SJSA1 (cell line): ENCODE data around the gene EVX2. TPM values are rescaled to one million over a fixed set of nuclear protein-coding genes. Genes with fewer than 3 reads are reported as not detected.
A peak's percentile ranks its signal among the peaks of the same experiment; 100 is the strongest.

ENCODE experiments used
- DNase-seq, 2 experiments: peaks; one replicate each; pipeline ENCODE4 v3.0.0-alpha.2; 2015 to 2020; ENCODE audit warnings: low spot score in 2 of 2, low read depth in 1 of 2
- H3K27ac ChIP-seq: fragments of 250-450 bp; sonication (Bioruptor Pico); 2 replicates; pipeline ENCODE4 v1.5.1; 2020; ENCODE audit warnings: mild to moderate bottlenecking, moderate library complexity
- H3K27me3 ChIP-seq: fragments of 250-450 bp; sonication (Bioruptor Pico); replicated peaks from 2 replicates; pipeline ENCODE4 v1.5.1; 2020; ENCODE audit warnings: mild to moderate bottlenecking, moderate library complexity
- H3K36me3 ChIP-seq: fragments of 250-450 bp; sonication (Bioruptor Pico); 2 replicates; pipeline ENCODE4 v1.5.1; 2020; ENCODE audit warnings: mild to moderate bottlenecking
- H3K4me1 ChIP-seq: fragments of 250-450 bp; sonication (Bioruptor Pico); replicated peaks from 2 replicates; pipeline ENCODE4 v1.6.1; 2021; ENCODE audit warnings: mild to moderate bottlenecking
- H3K4me3 ChIP-seq: fragments of 250-450 bp; sonication (Bioruptor Pico); 2 replicates; pipeline ENCODE4 v1.5.1; 2020; ENCODE audit warnings: mild to moderate bottlenecking
- H3K9me3 ChIP-seq: fragments of 250-450 bp; sonication (Bioruptor Pico); replicated peaks from 2 replicates; pipeline ENCODE4 v1.5.1; 2020; ENCODE audit warnings: mild to moderate bottlenecking
- total RNA-seq: library from RNA; depleted of rRNA; stranded (reverse); fragments of >200 nt; shearing (Covaris generic); gene quantifications from 2 replicates; pipeline ENCODE4 v1.2.3, GENCODE V29; 2014; rRNA removed

The EVX2 gene
- total RNA-seq = not detected in 2 replicates

- peaks cover 31% of the 10 kb centered on the region for H3K9me3 ChIP-seq
- no peak for DNase-seq
- no peak within 1 kb of the TSS for H3K4me3 ChIP-seq
- peaks cover 18% of the 10 kb centered on the region for H3K4me1 ChIP-seq
- no peaks in the 10 kb centered on the region for H3K36me3 ChIP-seq
- peaks cover 92% of the 10 kb centered on the region for H3K27me3 ChIP-seq
- no peak within 1 kb of the TSS for H3K27ac ChIP-seq
Observed at GRCh38 chr2:176083796-176084261, at the start of gene EVX2. TSS of gene EVX2 (minus strand) at chr2:176083962. CDS start at chr2:176083776, 186 bp downstream.

GRCh38 chr2:176133389-176133788 lies 49.6 kb upstream of the EVX2 start:
- Histone ChIP-seq H3K4me1 (peaks cover 25% of the 10 kb centered on the region), H3K36me3 (peaks cover 13% of the 10 kb centered on the region), H3K27me3 (no peaks in the 10 kb centered on the region), H3K9me3 (no peaks in the 10 kb centered on the region), H3K4me3 (no peak overlapping the region), H3K27ac (no peak overlapping the region)
- no peak for DNase-seq

- Histone ChIP-seq H3K4me1 (peaks cover 25% of the 10 kb centered on the region), H3K27me3 (no peaks in the 10 kb centered on the region), H3K4me3 (no peak overlapping the region), H3K27ac (no peak overlapping the region), H3K36me3 (peaks cover 13% of the 10 kb centered on the region), H3K9me3 (no peaks in the 10 kb centered on the region)
- DNase-seq = no peak
Observed at GRCh38 chr2:176132205-176133171, 48.7 kb upstream of the EVX2 start.

- no peak for DNase-seq
- H3K9me3 ChIP-seq = no peaks in the 10 kb centered on the region
- H3K36me3 ChIP-seq = peaks cover 13% of the 10 kb centered on the region
- H3K27me3 ChIP-seq = no peaks in the 10 kb centered on the region
- peaks cover 25% of the 10 kb centered on the region for H3K4me1 ChIP-seq
- H3K4me3 ChIP-seq = no peak overlapping the region
- H3K27ac ChIP-seq = no peak overlapping the region
Observed at GRCh38 chr2:176131848-176132158, 48.0 kb upstream of the EVX2 start.

DNA sequence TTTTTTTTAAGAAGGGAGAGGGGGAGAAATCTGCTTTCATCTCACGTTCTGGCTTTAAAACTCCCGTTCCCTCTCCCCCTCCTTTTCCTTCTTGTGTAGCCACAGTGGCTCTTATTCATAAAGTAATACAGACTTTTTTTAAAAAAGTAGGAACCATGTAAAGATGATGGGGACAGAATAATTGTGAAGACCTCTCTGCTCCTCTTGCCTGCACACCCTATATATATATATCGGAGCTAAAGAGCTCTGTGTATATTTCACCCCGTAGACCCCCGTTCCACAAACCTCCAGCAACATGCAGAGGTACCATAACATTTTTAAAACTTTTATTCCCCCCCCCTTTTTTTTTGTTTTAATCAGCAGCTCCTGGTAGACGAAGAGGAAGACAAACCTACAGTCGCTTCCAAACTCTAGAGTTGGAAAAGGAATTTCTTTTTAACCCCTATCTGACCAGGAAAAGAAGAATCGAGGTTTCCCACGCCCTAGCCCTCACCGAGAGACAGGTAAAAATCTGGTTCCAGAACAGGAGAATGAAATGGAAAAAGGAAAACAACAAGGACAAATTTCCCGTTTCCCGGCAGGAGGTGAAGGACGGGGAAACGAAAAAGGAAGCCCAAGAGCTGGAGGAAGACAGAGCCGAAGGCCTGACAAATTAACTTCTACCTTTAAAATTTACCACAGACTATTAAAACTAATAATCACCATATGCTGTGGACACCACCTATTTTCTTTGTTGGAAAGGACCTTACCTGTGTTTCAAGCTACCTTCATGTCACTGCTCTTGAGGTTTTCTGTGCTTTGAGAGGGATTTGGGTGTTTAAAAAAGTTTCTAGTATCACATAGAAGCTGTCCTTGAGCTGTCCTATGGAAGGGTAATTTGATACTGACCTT lies 47.4 kb upstream of the EVX2 start:
- Histone ChIP-seq H3K4me1 (peaks cover 25% of the 10 kb centered on the region), H3K27me3 (no peaks in the 10 kb centered on the region), H3K4me3 (peak overlapping the region; percentile 90), H3K27ac (0 out of 2 replicates have a peak overlapping the region, but pooled peaks have one; percentile 71), H3K9me3 (no peaks in the 10 kb centered on the region), H3K36me3 (peaks cover 13% of the 10 kb centered on the region)
- no peak for DNase-seq

DNA sequence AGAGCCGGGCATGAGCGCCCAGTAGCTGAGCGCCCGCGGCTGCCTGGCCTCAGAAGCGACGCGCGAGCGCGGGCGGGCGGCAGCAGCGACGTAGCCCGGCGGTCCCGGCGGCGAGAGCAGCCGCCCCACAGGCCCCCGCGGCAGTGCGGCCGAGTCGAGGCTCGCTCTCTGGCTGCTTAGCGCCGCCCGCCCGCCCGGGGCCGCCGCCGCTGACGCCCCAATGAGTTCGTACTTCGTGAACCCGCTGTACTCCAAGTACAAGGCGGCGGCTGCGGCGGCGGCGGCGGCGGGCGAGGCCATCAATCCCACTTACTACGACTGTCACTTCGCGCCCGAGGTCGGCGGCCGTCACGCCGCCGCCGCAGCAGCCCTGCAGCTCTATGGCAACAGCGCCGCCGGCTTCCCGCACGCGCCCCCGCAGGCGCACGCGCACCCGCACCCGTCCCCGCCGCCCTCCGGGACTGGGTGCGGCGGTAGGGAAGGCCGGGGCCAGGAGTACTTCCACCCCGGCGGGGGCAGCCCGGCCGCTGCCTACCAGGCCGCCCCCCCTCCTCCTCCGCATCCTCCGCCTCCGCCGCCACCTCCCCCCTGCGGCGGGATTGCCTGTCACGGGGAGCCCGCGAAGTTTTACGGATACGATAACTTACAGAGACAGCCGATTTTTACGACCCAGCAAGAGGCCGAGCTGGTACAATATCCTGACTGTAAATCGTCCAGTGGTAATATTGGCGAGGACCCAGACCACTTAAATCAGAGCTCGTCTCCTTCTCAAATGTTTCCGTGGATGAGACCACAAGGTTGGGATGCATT lies 46.6 kb upstream of the EVX2 start:
- peak; percentile 64 to 75 for DNase-seq

GRCh38 chr2:176129813-176130146 lies 46.0 kb upstream of the EVX2 start:
- peak overlapping the region; percentile 90 for H3K4me3 ChIP-seq
- peak overlapping the region; percentile 71 for H3K27ac ChIP-seq
- DNase-seq = no peak
- peaks cover 13% of the 10 kb centered on the region for H3K36me3 ChIP-seq
- no peaks in the 10 kb centered on the region for H3K9me3 ChIP-seq
- H3K4me1 ChIP-seq = peaks cover 15% of the 10 kb centered on the region
- no peaks in the 10 kb centered on the region for H3K27me3 ChIP-seq

More for the DNA sequence above, 46.6 kb upstream of the EVX2 start:
- peaks cover 21% of the 10 kb centered on the region for H3K4me1 ChIP-seq
- H3K9me3 ChIP-seq = no peaks in the 10 kb centered on the region
- peak overlapping the region; percentile 71 for H3K27ac ChIP-seq
- no peaks in the 10 kb centered on the region for H3K27me3 ChIP-seq
- peak overlapping the region; percentile 90 for H3K4me3 ChIP-seq
- H3K36me3 ChIP-seq = peaks cover 13% of the 10 kb centered on the region

DNA sequence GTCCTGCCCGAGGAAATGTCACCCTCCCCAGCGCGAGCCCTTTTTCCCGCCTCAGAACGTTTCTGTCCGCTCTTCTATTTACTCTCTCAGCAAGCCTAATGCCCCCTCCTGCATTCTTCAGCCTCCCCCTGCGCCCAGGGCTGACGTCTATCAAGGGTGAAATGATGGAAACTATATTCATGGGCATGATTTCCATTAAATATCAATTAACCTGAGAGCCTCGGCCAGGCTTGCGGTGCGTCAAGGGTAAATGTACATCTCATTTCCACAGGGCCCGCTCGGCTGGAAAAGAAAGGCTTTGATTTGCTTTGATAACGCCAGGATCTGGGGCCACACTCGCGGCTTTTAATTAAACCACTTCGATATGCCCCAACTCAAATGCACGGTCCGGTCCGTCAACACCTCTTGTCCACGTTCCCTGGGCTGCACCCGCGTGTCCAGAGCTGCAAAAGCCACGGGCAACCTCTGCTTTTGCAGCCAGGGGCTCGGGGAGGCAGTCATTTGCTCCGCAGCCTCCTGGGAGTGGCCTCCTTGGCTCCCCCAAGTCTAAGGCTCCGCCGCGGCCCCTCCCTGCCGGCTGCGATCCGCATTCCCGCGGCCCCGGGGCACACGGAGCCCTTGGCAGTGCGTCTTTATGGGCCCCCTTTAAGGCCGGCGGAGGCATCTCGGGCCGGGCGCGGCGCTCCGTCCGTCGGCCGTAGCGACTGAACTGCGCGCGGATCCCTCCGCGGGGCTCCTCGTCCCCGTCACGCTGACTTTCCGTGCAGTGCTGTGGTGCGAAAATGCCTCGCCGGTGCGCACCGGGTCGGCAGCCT lies 45.4 kb upstream of the EVX2 start, which contains the start of gene HOXD8:
HOXD8 (plus strand) TSS at position 724 of the 815 bp plus-strand sequence. CDS start 662 bp downstream, outside the sequence.
- peak; percentile 83 to 84 for DNase-seq
- H3K27ac ChIP-seq = peak within 1 kb of the TSS; percentile 71
- peak within 1 kb of the TSS; percentile 90 for H3K4me3 ChIP-seq
- H3K9me3 ChIP-seq = no peaks in the 10 kb centered on the region
- peaks cover 12% of the 10 kb centered on the region for H3K4me1 ChIP-seq
- peaks cover 8% of the 10 kb centered on the region for H3K36me3 ChIP-seq
- H3K27me3 ChIP-seq = no peaks in the 10 kb centered on the region

DNA sequence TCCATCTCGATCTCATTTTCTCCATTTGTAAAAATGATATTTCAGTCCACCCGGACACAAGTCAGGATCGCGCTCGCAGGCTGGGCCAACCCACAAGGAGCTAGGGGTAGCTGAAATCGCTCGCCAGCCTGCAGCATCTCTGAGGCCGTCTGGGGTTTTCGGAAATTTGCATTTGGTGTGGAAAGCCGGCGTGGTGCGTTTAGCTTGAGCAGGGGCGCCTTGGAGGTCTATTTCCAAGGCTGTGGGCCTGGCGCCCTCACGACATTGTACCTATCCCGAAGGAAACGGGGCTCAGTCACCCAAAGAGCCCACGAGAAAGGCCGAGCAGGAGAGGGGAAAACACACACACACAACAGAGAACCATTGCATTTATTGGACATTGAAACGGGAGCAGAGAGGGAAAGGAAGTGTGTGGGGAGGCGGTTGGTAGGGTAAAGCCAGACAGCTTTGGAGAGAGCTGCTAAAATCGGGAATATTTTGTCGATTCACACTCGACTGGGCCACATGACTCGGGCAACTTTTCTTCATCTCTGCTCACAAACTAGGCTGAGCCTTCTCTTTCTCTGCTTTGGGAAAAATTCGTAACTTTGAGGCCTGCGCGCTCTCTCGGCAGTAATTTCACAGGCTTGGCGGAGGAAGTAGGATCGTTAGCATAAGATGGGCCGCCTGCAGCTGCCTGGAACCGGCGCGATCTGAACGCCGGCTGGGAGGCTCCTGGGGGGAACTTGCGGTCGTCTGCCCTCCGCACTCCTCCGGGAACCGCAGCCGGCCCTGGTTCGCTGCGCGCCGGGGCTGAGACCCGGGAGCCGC lies 44.6 kb upstream of the EVX2 start:
- Histone ChIP-seq H3K27ac (no peak overlapping the region), H3K4me1 (peaks cover 12% of the 10 kb centered on the region), H3K27me3 (0 out of 2 replicates have a peak, but pooled peaks cover 1% of the 10 kb centered on the region), H3K36me3 (peaks cover 8% of the 10 kb centered on the region), H3K9me3 (no peaks in the 10 kb centered on the region), H3K4me3 (peak overlapping the region; percentile 90; the same call in 1 of the 2 replicates)
- DNase-seq = no peak

DNA sequence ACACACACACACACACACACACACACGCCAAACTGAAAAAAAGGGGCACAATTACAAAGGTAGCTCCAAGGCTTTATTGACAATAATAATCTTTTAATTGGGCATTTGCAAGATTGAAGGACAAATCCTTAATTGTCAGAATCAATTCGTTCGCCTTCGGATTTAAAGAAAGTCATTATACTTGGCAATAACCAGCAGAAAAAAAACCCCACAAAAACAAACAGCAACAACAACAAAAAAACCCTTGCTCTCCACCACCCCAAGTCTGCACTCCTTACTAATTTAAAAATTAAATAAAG lies 44.0 kb upstream of the EVX2 start:
- no peak overlapping the region for H3K4me3 ChIP-seq
- 0 out of 2 replicates have a peak, but pooled peaks cover 4% of the 10 kb centered on the region for H3K27me3 ChIP-seq

GRCh38 chr2:176126929-176127773 lies 43.4 kb upstream of the EVX2 start:
- peaks cover 17% of the 10 kb centered on the region for H3K4me1 ChIP-seq
- H3K36me3 ChIP-seq = peaks cover 5% of the 10 kb centered on the region
- peak in 1 of 2 experiments; percentile 52 for DNase-seq
- H3K27me3 ChIP-seq = 0 out of 2 replicates have a peak, but pooled peaks cover 4% of the 10 kb centered on the region
- H3K27ac ChIP-seq = no peak overlapping the region
- H3K4me3 ChIP-seq = no peak overlapping the region
- H3K9me3 ChIP-seq = no peaks in the 10 kb centered on the region

More for the DNA sequence above, 44.0 kb upstream of the EVX2 start:
- Histone ChIP-seq H3K9me3 (no peaks in the 10 kb centered on the region), H3K27ac (no peak overlapping the region), H3K4me1 (peaks cover 17% of the 10 kb centered on the region), H3K36me3 (peaks cover 8% of the 10 kb centered on the region)
- no peak for DNase-seq
